GM18858 (cell line): ENCODE measurements around the gene CRABP1.

Experiments used
- ATAC-seq: cut with Tn5 transposase; IDR thresholded peaks from one replicate; pipeline ENCODE4 v1.9.1; 2021; ENCODE audit not compliant: unreplicated experiment

Gene CRABP1

GRCh38 chr15:78316283-78317083 is 23.7 kb upstream of the CRABP1 start:
- ATAC-seq: no peak

DNA sequence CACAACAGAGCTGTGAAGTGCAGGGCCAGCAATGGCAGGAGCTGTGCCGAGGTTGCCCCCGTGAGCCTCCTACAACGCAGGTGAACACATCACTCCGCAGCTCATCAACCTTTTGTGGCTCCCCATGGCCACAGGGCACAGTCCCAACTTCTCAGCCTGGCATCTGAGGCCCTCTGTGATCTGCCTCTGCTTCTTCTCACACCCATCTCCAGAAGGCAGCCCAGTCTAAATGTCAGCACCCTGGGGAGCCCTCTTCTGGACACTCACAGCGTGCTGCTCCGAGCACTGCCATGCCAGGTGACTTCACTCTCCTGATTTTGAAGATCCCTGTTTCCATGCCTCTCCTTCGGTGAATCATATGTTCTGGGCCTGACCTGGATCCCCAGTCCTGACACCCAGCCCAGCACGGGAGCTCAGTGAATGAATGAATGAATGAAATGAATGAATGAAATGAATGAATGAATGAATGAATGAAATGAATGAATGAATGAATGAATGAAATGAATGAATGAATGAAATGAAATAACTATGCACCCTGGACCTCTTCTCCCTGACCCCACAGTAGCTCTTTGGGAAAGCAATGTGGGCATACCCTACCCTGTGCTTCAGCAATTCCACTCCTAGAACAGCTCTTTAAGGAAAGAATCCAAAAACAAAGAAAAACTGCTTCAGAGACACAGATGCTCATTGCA is 22.9 kb upstream of the CRABP1 start:
- no peak for ATAC-seq

DNA sequence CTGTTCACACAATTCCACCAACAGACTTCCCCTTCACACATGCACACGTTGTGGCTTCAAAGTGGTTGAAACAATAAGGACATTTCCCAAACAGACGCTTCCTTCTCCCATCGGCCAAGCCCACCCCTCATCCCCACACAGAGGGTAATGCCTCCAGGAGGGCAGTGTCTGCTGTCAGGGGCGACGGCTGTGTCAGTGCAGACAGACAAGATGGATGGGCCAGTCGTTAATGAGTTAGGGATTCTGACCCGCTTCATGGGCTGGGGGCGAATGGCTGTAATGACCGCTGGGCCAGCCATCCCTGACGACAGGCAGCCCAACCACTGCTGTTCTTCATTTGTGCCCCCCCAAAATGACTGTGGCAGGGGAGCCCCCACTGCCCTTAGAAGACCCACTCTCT is 20.6 kb upstream of the CRABP1 start:
- no peak for ATAC-seq

DNA sequence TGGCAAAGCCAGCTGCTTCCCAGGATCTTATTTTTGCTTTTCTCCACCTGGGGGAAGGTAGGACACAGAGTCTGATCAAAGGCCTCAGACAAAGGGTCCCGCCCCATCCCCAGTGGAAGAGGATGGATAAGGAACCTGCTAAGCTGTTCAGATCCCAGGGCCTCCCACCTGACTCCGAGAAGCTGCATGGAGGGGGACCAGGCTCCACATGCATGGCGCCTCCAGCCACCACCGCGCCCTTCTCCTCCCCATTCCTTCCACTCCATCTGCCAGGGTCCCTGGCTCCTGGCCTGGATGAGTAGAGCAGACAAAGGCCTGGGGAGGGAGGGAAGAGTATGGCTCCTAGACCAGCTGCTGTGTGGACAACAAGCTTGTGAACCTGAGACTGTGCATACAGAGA is 20.0 kb upstream of the CRABP1 start:
- ATAC-seq: no peak

GRCh38 chr15:78321041-78321570 is 19.0 kb upstream of the CRABP1 start:
- ATAC-seq: no peak

DNA sequence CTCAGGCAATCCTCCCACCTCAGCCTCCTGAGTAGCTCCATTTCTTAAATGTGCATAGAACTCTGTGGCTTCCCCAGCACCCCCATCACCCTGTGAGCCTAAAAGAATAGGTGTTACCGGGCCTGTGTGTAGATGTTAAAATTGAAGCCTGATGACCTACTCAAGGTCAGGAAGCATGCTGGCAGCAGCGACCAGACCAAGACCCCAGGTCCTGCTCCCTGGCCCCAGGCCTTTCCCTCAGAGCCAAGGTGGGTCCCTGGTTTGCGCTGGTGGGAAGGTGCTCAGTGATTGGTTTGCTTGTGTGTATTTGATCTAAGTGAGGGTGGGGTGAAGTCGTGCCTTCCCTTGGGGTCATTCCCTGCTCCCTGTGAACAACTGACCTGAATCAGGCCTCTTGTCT is 18.4 kb upstream of the CRABP1 start:
- ATAC-seq: no peak

GRCh38 chr15:78322243-78322642 is 17.9 kb upstream of the CRABP1 start:
- ATAC-seq: no peak

DNA sequence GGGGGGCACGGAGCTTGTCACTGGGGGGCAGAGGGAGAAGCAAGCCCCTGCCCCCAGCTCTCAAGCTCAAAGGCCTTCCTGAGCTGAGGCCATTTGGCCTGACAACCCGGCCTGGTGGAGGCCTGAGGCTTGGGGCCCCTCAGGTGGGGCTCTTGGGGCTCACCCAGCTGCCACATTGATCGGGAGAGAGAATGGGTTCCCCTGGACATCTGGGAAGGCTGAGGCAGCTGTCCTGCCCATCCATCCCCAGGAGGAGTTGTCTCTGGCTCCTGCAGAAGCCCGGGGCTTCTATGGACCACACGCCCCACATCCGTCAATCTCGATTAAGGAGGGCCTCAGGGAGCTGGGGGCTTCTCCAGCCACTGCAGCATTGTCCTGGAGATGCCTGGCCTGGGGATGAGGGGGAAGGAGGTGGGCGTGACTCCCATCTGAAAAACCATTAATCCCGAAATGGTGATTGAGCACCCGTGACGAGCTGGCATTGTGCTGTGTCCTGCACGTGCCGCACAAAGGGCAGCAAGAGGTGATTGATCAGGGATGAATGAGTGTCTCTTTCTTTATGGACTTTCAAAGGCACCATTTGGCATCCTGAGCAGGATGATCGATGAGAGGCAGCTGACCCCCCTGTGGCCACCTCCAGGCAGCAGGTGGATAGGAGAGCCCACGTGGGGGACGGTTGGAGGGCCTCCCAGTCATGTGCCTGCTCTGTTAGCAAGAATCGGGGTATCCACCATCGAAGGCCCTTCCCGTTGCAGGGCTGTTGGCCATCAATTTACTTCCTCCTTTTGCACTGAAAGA is 17.2 kb upstream of the CRABP1 start:
- ATAC-seq: no peak

- ATAC-seq: no peak
These were observed 16.5 kb upstream of the CRABP1 start for GRCh38 chr15:78323693-78324092.

- ATAC-seq: no peak
These were observed 16.0 kb upstream of the CRABP1 start for GRCh38 chr15:78324144-78324543.

DNA sequence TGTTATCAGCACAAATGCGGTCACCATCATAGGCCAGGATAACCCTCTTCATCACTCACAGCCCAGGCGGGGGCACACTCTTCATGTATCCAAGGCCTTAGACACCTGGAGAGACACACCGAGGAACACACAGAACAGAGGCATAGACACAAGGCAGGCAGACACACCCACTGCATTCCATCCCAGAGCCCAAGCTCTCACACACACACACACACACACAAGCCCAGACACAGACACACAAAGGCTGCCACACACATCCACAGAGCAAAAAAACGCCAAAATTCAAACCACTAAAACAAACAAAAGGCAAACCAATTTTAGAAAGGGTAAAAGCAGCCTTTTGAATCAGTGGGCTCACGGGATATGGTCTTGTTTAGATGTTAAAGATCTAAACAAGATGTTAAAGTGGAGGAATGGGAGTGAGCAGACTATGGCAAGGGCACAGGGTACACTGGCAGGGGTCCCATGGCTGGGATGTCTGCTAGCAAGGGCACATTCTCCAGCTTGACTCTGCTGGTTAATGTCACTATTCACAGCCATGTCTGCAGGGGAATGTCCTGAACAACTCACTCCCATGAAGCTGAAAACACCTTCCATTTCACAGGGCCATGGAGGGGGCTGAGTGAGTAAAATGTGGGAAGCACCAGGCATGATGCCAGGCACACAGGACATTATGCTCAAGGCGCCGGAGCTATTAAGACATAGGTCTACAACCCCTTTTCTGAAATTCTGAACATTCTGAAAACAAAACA is 14.9 kb upstream of the CRABP1 start:
- no peak for ATAC-seq

- no peak for ATAC-seq
These were observed 12.7 kb upstream of the CRABP1 start for GRCh38 chr15:78327466-78327865.

DNA sequence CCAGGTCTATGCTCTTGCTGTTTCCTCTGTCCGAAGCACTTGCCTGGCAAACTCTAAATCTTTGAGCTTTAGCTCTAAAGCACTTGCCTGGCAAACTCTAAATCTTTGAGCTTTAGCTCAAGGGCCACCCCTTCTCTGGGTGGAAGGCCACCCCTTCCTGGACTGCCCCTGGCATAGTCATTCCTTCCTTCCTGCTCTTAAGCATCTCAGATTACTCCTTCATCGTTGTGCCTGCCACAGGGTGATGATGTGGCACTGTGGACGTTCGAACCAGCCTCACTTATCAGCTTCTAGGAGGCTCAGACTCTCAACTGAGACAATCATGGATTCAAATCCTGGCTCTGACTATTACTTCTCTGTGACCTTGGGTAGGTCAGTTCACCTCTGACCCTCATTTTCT is 10.5 kb upstream of the CRABP1 start:
- no peak for ATAC-seq

- no peak for ATAC-seq
These were observed 5.3 kb upstream of the CRABP1 start for GRCh38 chr15:78334845-78335244.

- ATAC-seq: no peak
These were observed 4.2 kb upstream of the CRABP1 start for GRCh38 chr15:78335985-78336384.

DNA sequence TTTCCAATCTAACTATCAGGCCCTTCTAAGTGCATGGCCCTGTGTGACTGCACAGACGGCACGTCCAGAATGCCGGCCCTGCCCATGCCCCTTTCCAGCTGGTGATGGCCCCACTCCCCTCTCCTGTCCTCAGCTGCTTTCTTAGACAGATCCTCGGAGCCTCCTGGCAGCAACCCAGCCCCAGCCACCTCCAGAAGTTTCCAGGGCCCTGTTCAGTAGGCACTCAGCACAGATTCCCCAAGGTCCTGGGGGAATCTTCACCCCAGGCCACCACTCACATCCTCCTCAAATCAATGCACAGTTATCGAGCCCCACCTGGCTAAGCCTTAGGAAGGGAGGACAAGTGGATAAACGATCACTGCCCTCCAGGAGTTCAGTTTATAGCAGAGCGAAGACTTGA is 1.4 kb upstream of the CRABP1 start:
- ATAC-seq: no peak

GRCh38 chr15:78339559-78339958 is 594 bp upstream of the CRABP1 start:
- ATAC-seq: no peak

DNA sequence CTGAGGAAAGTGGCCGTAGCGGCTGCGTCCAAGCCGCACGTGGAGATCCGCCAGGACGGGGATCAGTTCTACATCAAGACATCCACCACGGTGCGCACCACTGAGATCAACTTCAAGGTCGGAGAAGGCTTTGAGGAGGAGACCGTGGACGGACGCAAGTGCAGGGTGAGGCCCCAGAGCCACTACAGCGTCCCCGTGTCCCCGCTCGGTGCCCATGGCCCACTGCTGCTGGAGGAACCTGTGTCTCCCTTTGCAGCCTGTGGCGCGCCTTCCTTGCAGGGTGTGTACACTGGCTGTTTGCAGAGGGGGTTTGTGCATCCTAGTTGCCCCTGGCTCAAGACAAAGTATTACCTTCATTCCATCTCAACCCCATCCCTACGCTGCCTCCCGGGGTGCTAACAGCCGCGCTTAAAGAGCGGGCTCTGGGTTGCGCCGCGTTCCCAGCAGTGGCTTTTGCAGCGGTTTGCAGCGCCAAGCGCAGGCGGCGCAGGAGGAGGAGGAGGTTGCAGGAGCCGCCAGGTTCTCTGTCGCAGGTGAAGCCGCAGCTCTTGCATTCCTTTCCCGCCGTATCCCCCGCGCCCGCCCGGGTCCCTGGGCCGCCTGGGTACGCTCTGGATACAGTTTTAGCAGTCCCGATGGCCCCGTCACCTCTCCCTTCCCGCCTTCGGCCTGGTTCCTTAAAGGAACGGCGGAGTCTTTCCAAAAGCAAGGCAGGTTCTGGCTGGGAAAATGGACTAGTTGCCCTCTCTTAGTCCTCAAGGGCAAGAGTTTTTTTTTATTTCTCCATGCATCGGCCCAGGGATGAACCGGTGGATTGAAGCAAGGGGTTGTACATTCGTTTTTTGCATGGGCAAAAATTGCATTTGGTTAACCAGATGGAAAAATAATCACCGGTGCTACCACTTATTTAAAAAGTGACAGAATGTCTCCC is 1.2 kb downstream of the CRABP1 start:
- ATAC-seq: no peak

DNA sequence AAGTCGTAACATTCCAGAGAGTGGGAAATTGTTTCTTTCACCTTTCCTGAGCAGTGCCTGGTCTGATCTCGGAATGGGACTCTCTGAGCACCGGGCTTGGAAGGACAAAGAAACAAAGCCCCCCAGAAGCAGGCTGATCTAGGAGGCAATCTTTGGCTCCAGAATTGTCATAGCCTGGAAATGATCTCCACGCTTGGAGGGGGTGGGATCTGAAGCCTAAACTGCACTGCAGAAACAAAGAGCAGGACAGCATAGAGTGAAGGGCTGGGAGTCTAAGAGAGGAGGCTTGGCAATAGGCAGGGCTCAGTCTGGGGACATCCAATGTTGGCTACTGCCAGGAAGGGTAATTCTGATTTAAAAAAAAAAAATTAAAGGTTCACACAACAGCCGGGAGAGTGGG is 1.9 kb downstream of the CRABP1 start:
- no peak for ATAC-seq
